ENCODE measurements around the gene CBLN2.

The CBLN2 gene

GRCh38 chr18:72544092-72544886, at the start of gene CBLN2:
TSS of gene CBLN2 (minus strand) at chr18:72544342. CDS start at chr18:72542160, 2,182 bp downstream.
- DNase-seq (ENCODE audit: low read depth): no peak

- no peak for DNase-seq (ENCODE audit: low read depth)
These were observed 44.2 kb upstream of the CBLN2 start for GRCh38 chr18:72588360-72588759.

GRCh38 chr18:72584787-72585186, 40.6 kb upstream of the CBLN2 start:
- DNase-seq (ENCODE audit: low read depth): no peak

GRCh38 chr18:72581976-72582375, 37.8 kb upstream of the CBLN2 start:
- DNase-seq (ENCODE audit: low read depth): no peak

GRCh38 chr18:72572896-72573295, 28.8 kb upstream of the CBLN2 start:
- no peak for DNase-seq (ENCODE audit: low read depth)

- DNase-seq (ENCODE audit: low read depth): no peak
These were observed 22.1 kb upstream of the CBLN2 start for GRCh38 chr18:72566290-72566689.

GRCh38 chr18:72555968-72556367, 11.8 kb upstream of the CBLN2 start:
- no peak for DNase-seq (ENCODE audit: low read depth)

GRCh38 chr18:72555101-72555500, 11.0 kb upstream of the CBLN2 start:
- no peak for DNase-seq (ENCODE audit: low read depth)

- DNase-seq (ENCODE audit: low read depth): no peak
These were observed 636 bp downstream of the CBLN2 start for GRCh38 chr18:72543357-72544055.

GRCh38 chr18:72542984-72543356, 1.2 kb downstream of the CBLN2 start:
- no peak for DNase-seq (ENCODE audit: low read depth)

- DNase-seq (ENCODE audit: low read depth): no peak
These were observed 1.8 kb downstream of the CBLN2 start for GRCh38 chr18:72542342-72542741.

GRCh38 chr18:72541871-72542332, 2.2 kb downstream of the CBLN2 start:
- no peak for DNase-seq (ENCODE audit: low read depth)

- DNase-seq (ENCODE audit: low read depth): no peak
These were observed 4.2 kb downstream of the CBLN2 start for GRCh38 chr18:72539901-72540300.

- DNase-seq (ENCODE audit: low read depth): no peak
These were observed 13.5 kb downstream of the CBLN2 start for GRCh38 chr18:72530622-72531021.

- DNase-seq (ENCODE audit: low read depth): no peak
These were observed 39.3 kb downstream of the CBLN2 start for GRCh38 chr18:72504866-72505265.

GRCh38 chr18:72502671-72503431, 41.3 kb downstream of the CBLN2 start:
- DNase-seq (ENCODE audit: low read depth): no peak

GRCh38 chr18:72492497-72492896, 51.6 kb downstream of the CBLN2 start:
- DNase-seq (ENCODE audit: low read depth): no peak
